Measurements from ENCODE around the gene TET2. TPM values are rescaled to one million over a fixed set of nuclear protein-coding genes. Genes with fewer than 3 reads are reported as not detected.

TET2 gene
- total RNA-seq, 1 experiment from 2014 or later = 0.59 TPM

DNA sequence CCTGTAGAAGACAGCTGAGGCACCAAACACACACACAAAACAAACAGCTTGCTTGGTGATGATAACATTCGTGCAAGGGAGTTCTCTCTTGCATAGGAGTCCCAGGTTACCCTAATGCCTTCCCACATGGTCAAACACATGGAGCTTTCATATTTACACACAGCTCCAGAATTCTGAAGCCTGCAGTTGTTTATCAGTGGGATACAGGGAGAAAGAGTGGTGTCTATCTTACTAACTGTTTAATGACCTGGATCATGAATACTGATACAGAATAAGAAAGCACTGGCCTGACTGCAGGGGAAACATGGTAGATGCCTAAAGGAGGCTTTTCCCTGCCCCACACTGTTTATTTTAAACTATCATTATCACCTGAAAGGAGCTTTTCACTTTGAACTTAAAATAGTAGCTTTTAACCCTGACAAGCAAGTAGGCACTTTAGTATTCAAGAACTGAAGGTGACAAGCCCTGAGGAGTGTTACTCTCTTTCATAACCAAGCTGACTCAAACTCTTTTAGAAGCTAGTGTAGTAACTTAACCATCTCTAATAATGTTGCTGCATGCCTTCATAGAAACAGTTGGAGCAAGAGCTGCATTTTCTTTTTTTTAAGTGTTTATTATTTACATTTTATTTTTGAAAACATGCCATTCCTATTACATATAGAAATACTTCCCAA, 15.6 kb downstream of the TET2 start:
- Histone ChIP-seq H3K27me3 (no peaks in the 10 kb centered on the region), H3K36me3 (no peaks in the 10 kb centered on the region), H3K9me3 (no peaks in the 10 kb centered on the region), H3K4me3 (no peak overlapping the region)
- no peak for DNase-seq

- no peaks in the 10 kb centered on the region for H3K27me3 ChIP-seq
- DNase-seq = no peak
- H3K9me3 ChIP-seq = no peaks in the 10 kb centered on the region
- no peak overlapping the region for H3K4me3 ChIP-seq
- H3K36me3 ChIP-seq = no peaks in the 10 kb centered on the region
Measured at GRCh38 chr4:105164548-105164947, 17.9 kb downstream of the TET2 start.

DNA sequence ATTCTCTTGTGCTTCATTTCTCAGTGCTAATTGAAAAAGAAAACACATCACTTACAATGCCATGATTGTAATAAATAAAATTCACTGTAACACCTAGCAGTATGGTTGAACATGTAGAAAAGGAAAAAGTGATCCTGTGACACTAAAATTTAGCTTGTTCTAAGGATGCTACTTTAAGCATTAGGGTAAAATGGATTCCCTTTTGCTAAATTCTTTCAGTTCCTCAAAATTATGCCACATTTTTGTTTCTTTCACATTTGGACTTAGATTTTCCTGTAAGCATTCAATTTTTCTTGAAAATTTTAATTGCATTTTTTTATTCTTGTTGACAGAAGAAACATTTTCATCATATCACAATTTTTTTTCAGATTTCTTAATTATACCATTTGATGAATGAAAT, 19.4 kb downstream of the TET2 start:
- Histone ChIP-seq H3K36me3 (no peaks in the 10 kb centered on the region), H3K4me3 (no peak overlapping the region), H3K27me3 (no peaks in the 10 kb centered on the region), H3K9me3 (no peaks in the 10 kb centered on the region)
- DNase-seq = no peak

DNA sequence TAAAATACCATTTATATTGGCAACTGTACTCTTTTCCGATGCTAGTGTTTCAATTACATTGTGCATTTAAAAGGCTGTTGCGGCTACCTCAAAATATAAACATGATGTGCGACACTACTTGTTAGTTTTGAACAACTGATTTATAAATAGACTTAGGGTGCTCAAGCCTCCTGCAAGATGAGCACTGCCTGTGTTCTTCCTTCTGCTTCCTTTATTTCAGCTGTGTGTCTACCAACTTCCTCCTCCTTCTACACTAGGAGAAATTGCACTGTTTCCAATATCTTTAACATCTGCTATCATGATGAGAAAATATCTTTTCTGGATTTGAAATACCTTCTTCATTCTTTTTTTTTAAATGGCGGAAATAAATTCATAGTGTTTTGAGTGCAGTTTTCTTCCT, 24.0 kb downstream of the TET2 start:
- DNase-seq = no peak
- Histone ChIP-seq H3K36me3 (no peaks in the 10 kb centered on the region), H3K4me3 (no peak overlapping the region), H3K9me3 (no peaks in the 10 kb centered on the region), H3K27me3 (no peaks in the 10 kb centered on the region)

- Histone ChIP-seq H3K4me3 (no peak overlapping the region), H3K27me3 (no peaks in the 10 kb centered on the region), H3K9me3 (no peaks in the 10 kb centered on the region), H3K36me3 (no peaks in the 10 kb centered on the region)
- no peak for DNase-seq
Measured at GRCh38 chr4:105171912-105172311, 25.2 kb downstream of the TET2 start.

GRCh38 chr4:105174098-105174497, 27.4 kb downstream of the TET2 start:
- Histone ChIP-seq H3K36me3 (no peaks in the 10 kb centered on the region), H3K27me3 (no peaks in the 10 kb centered on the region), H3K9me3 (no peaks in the 10 kb centered on the region), H3K4me3 (no peak overlapping the region)
- no peak for DNase-seq

GRCh38 chr4:105179539-105180401, 33.1 kb downstream of the TET2 start:
- H3K36me3 ChIP-seq = no peaks in the 10 kb centered on the region
- H3K4me3 ChIP-seq = no peak overlapping the region
- no peaks in the 10 kb centered on the region for H3K27me3 ChIP-seq
- no peak for DNase-seq
- no peaks in the 10 kb centered on the region for H3K9me3 ChIP-seq

- Histone ChIP-seq H3K9me3 (no peaks in the 10 kb centered on the region), H3K36me3 (no peaks in the 10 kb centered on the region), H3K4me3 (no peak overlapping the region), H3K27me3 (no peaks in the 10 kb centered on the region)
- no peak for DNase-seq
Measured at GRCh38 chr4:105181259-105181658, 34.6 kb downstream of the TET2 start.

DNA sequence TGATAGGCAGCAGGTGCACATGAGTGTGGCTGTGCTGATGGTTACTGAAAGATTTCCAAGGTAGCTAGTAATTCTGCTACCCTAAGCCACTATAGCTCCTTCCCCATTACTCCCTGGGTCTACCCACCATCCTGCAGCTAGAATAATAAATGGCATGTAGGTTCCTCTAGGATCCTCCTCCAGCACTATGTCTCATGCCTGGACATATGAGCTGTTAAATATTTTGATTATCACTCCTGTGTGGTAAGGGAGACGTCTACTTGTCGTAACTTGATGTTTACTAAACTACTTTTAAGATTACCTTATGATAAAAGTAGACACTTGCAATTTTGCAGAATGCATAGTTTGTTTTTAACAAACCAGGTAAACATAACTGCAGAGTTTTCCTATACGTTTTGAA, 35.5 kb downstream of the TET2 start:
- no peak for DNase-seq
- Histone ChIP-seq H3K27me3 (no peaks in the 10 kb centered on the region), H3K9me3 (no peaks in the 10 kb centered on the region), H3K4me3 (no peak overlapping the region), H3K36me3 (no peaks in the 10 kb centered on the region)

GRCh38 chr4:105184316-105184980, 37.8 kb downstream of the TET2 start:
- DNase-seq = no peak
- H3K27me3 ChIP-seq = no peaks in the 10 kb centered on the region

GRCh38 chr4:105186701-105187161, 40.1 kb downstream of the TET2 start:
- Histone ChIP-seq H3K9me3 (no peaks in the 10 kb centered on the region), H3K4me3 (no peak overlapping the region), H3K27me3 (no peaks in the 10 kb centered on the region), H3K36me3 (no peaks in the 10 kb centered on the region)
- DNase-seq = peak; percentile 8

More at GRCh38 chr4:105184316-105184980, 37.8 kb downstream of the TET2 start:
- Histone ChIP-seq H3K9me3 (no peaks in the 10 kb centered on the region), H3K36me3 (no peaks in the 10 kb centered on the region), H3K4me3 (no peak overlapping the region)

DNA sequence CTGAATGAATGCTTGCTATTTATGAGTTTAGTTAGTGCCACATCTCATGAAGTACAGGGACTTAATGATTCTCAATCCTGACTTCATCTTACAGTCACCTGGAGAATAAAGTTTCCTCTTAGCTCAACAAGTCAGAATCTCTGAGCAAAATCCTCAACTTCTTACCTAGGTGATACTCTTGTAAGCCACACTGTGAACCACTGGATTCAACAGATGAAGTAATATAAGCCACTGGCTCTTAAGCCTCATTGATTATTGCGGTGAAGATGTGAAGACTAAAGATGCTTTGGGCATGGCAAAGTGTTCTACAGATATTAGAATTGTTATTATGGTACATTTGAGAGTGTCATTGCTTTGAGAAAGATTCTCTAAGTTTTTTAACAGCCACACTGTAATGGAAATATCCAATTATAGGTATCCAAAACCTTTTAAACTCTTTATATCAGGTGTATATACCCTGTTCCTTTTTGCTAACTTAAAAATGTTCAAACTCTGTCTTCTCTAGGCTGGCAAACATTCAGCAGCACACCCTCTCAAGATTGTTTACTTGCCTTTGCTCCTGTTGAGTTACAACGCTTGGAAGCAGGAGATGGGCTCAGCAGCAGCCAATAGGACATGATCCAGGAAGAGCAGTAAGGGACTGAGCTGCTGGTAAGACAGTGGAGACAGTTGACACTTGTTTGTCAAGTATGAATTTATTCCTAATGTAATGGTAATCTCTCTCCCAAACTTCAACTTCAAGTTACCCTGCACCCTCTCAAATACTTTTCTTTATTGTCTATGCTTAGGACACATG, 43.4 kb downstream of the TET2 start:
- Histone ChIP-seq H3K27me3 (no peaks in the 10 kb centered on the region), H3K36me3 (no peaks in the 10 kb centered on the region), H3K4me3 (no peak overlapping the region), H3K9me3 (no peaks in the 10 kb centered on the region)
- DNase-seq = no peak

DNA sequence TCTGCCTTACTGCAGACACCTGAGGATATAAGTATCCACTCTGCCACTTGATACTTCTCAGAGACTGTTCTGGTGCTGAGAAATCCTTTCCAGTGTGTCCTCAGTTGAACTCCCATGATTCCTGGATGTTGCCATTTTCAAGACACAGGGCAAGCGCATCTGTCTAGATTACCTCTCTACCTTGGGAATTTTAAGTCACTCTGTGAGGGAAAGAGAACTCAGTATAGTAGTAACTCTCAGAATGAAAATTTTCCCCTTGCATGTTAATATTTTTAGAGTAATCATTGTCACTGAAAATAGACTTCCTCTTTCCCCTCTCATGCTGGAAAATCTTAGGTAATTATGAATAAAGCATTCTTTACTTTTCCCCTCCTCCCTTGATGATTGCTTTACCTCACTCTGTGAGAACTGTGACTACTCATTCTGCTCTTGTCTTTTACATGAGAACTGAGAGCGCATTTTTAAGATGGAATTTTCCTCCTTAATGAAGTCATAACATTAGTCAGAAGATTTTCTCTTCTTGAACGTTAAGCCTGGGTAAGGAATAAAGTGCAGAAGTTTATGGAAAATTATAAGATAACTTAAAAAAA, 45.0 kb downstream of the TET2 start:
- Histone ChIP-seq H3K9me3 (no peaks in the 10 kb centered on the region), H3K27me3 (no peaks in the 10 kb centered on the region), H3K36me3 (no peaks in the 10 kb centered on the region), H3K4me3 (no peak overlapping the region)
- no peak for DNase-seq

DNA sequence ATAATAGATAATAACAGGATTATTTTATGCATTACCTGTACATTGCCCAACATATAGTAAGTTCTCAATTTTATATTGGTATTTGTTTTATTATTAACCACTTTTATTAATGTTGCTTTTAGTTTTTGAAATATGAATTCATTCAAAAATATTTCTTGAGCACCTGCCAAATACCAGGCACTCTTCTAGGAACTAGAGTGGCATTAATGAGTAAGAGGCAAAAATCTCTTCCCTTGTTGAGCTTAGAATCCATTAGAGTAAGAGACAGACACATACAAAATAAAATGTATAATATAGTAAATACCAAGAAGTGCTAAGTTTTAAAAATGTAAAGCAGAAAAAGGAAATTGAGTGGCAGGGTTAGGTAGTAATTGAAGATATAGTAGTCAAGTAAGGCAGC, 45.8 kb downstream of the TET2 start:
- no peak for DNase-seq
- Histone ChIP-seq H3K4me3 (no peak overlapping the region), H3K9me3 (no peaks in the 10 kb centered on the region), H3K36me3 (no peaks in the 10 kb centered on the region), H3K27me3 (no peaks in the 10 kb centered on the region)

DNA sequence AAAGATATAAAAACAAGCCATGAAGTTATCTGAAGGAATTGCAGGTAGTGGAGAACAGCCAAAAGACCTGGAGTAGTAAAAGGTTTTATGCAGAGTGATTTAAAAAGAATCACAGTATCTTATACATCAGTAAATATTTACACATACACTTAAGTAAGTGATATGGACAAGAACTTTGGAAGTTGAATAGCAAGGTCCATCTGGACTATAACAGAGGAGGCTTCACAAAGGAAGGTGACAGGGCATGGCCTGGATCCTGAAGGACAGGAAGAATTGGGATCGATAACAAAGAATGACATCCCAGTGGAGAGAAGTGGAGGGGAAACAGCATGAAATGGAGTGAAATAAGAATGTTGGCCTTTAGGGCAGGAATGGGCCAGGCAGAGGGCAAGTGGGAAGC, 46.2 kb downstream of the TET2 start:
- H3K9me3 ChIP-seq = no peaks in the 10 kb centered on the region
- no peaks in the 10 kb centered on the region for H3K27me3 ChIP-seq
- no peak overlapping the region for H3K4me3 ChIP-seq
- DNase-seq = no peak
- no peaks in the 10 kb centered on the region for H3K36me3 ChIP-seq

DNA sequence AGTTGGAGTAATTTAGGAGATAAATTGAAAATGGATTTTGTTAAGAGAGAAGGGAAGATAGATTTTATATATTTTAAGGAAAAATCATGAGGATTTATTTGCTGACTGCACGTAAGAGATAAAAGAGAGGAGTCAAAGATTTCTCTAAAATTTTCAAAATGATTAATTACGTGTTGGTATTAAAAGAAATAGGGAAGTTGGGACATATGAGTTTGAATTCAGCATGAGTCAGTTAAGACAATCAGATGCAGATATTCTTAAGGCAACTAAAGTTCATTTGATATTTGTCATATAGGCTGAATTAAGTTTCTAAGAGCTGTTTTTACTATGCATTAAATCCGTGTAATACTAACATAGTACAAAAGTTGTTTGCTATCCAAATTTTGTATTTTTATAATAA, 46.9 kb downstream of the TET2 start:
- H3K27me3 ChIP-seq = no peaks in the 10 kb centered on the region
- H3K36me3 ChIP-seq = no peaks in the 10 kb centered on the region
- no peak overlapping the region for H3K4me3 ChIP-seq
- H3K9me3 ChIP-seq = no peaks in the 10 kb centered on the region
- no peak for DNase-seq
